Cardiac muscle cell (in vitro differentiated cells and primary cell): ENCODE data around the gene AMFR. TPM values are rescaled to one million over a fixed set of nuclear protein-coding genes. Genes with fewer than 3 reads are reported as not detected.
"Not testable (repeated sequence)": the region's sequence is repeated elsewhere in the genome, so short reads cannot be mapped to it uniquely, and the experiment has no call there.

Source experiments
- DNase-seq, 2 donors: peaks; one replicate each; pipeline versions ENCODE4 v3.0.0 to v3.0.0-alpha.2; 2010 to 2017; ENCODE audit warnings: low read depth in 1 of 2, low spot score in 1 of 2
- H3K27ac ChIP-seq: fragments of 200-600 bp; sonication (generic); 2 replicates; pipeline ENCODE4 v1.5.1; 2016
- H3K27me3 ChIP-seq: fragments of 200-600 bp; sonication (generic); 2 replicates; pipeline ENCODE4 v1.6.0; 2016; ENCODE audit warnings: control low read depth
- H3K36me3 ChIP-seq: fragments of 200-600 bp; sonication (generic); 2 replicates; pipeline ENCODE4 v1.5.1; 2016; ENCODE audit warnings: control low read depth
- H3K4me1 ChIP-seq: fragments of 200-600 bp; sonication (generic); 2 replicates; pipeline ENCODE4 v1.8.1; 2017; ENCODE audit warnings: low read depth, mild to moderate bottlenecking, mixed run types
- H3K4me3 ChIP-seq: fragments of 200-600 bp; sonication (generic); 2 replicates; pipeline ENCODE4 v1.5.1; 2016; ENCODE audit warnings: mild to moderate bottlenecking
- H3K9me3 ChIP-seq: fragments of 200-600 bp; sonication (generic); 2 replicates; pipeline ENCODE4 v1.5.1; 2017; ENCODE audit warnings: low read depth, mild to moderate bottlenecking, control low read depth
- CTCF ChIP-seq: IDR thresholded peaks from 2 replicates; pipeline ENCODE4 v1.5.1; 2012; ENCODE audit warnings: low read depth, mild to moderate bottlenecking, low read length
- polyA plus RNA-seq: library from polyadenylated mRNA; unstranded; fragments of >200 nt; fragmentation: Nextera tagmentation; extraction: Ambion mirVana; gene quantifications from 2 replicates; pipeline ENCODE4 v1.2.1, GENCODE V29; 2016
- total RNA-seq: library from RNA; depleted of rRNA; stranded (reverse); fragments of >200 nt; gene quantifications from 2 replicates; pipeline ENCODE4 v1.2.3, GENCODE V29; 2016

AMFR gene
- total and polyA plus RNA-seq, 2 experiments from 2014 or later = 52.7 to 157 TPM

GRCh38 chr16:56388209-56388608 is 37.1 kb downstream of the AMFR start:
- Histone ChIP-seq H3K27ac (no peak overlapping the region), H3K27me3 (no peaks in the 10 kb centered on the region), H3K4me1 (no peaks in the 10 kb centered on the region), H3K4me3 (no peak overlapping the region), H3K9me3 (no peaks in the 10 kb centered on the region), H3K36me3 (peaks cover 46% of the 10 kb centered on the region)
- DNase-seq = no peak
- no peak for TF ChIP-seq CTCF

- peaks cover 46% of the 10 kb centered on the region for H3K36me3 ChIP-seq
- no peak for TF ChIP-seq CTCF
- H3K9me3 ChIP-seq = no peaks in the 10 kb centered on the region
- H3K27ac ChIP-seq = no peak overlapping the region
- no peak for DNase-seq
- H3K4me3 ChIP-seq = no peak overlapping the region
- no peaks in the 10 kb centered on the region for H3K27me3 ChIP-seq
- no peaks in the 10 kb centered on the region for H3K4me1 ChIP-seq
Measured at GRCh38 chr16:56387396-56387795, 37.9 kb downstream of the AMFR start.

GRCh38 chr16:56384074-56384721 is 41.1 kb downstream of the AMFR start:
- Histone ChIP-seq H3K4me1 (no peaks in the 10 kb centered on the region), H3K36me3 (peaks cover 34% of the 10 kb centered on the region), H3K27ac (no peak overlapping the region), H3K9me3 (no peaks in the 10 kb centered on the region), H3K27me3 (no peaks in the 10 kb centered on the region), H3K4me3 (no peak overlapping the region)
- no peak for DNase-seq
- no peak for TF ChIP-seq CTCF

GRCh38 chr16:56382901-56383355 is 42.4 kb downstream of the AMFR start:
- H3K36me3 ChIP-seq = peaks cover 28% of the 10 kb centered on the region
- no peak for TF ChIP-seq CTCF
- no peak overlapping the region for H3K27ac ChIP-seq

GRCh38 chr16:56382459-56382858 is 42.9 kb downstream of the AMFR start:
- peaks cover 23% of the 10 kb centered on the region for H3K36me3 ChIP-seq
- no peak overlapping the region for H3K27ac ChIP-seq
- TF ChIP-seq CTCF = no peak
- H3K27me3 ChIP-seq = no peaks in the 10 kb centered on the region
- DNase-seq = no peak
- no peak overlapping the region for H3K4me3 ChIP-seq
- H3K9me3 ChIP-seq = no peaks in the 10 kb centered on the region
- H3K4me1 ChIP-seq = no peaks in the 10 kb centered on the region

More at GRCh38 chr16:56382901-56383355, 42.4 kb downstream of the AMFR start:
- Histone ChIP-seq H3K9me3 (no peaks in the 10 kb centered on the region), H3K4me1 (no peaks in the 10 kb centered on the region), H3K27me3 (no peaks in the 10 kb centered on the region), H3K4me3 (no peak overlapping the region)
- peak in 1 of 2 donors; percentile 26 for DNase-seq

- not testable (repeated sequence) for DNase-seq, H3K4me1 ChIP-seq, H3K27ac ChIP-seq, H3K9me3 ChIP-seq, H3K27me3 ChIP-seq, H3K4me3 ChIP-seq
- H3K36me3 ChIP-seq = peaks cover 20% of the 10 kb centered on the region
Measured at GRCh38 chr16:56380778-56381485, 44.4 kb downstream of the AMFR start.

GRCh38 chr16:56379044-56379443 is 46.3 kb downstream of the AMFR start:
- H3K27ac ChIP-seq = not testable (repeated sequence)

GRCh38 chr16:56375792-56376191 is 49.6 kb downstream of the AMFR start:
- not testable (repeated sequence) for H3K27me3 ChIP-seq, DNase-seq, H3K9me3 ChIP-seq, H3K27ac ChIP-seq, H3K36me3 ChIP-seq, H3K4me3 ChIP-seq, H3K4me1 ChIP-seq

More at GRCh38 chr16:56379044-56379443, 46.3 kb downstream of the AMFR start:
- H3K4me3 ChIP-seq, DNase-seq, H3K9me3 ChIP-seq, H3K27me3 ChIP-seq, H3K36me3 ChIP-seq, H3K4me1 ChIP-seq: not testable (repeated sequence)
